CD14-positive monocyte (primary cell): Measurements from ENCODE around the gene CYP19A1. TPM values are rescaled to one million over a fixed set of nuclear protein-coding genes. Genes with fewer than 3 reads are reported as not detected.

Experiments
- DNase-seq, 3 donors: peaks; one replicate each; pipeline ENCODE4 v3.0.0-alpha.2; 2011 to 2022
- H2AFZ ChIP-seq: 2 replicates; pipeline ENCODE4 v1.6.0; 2012; ENCODE audit warnings: mild to moderate bottlenecking, low read depth, low read length, inconsistent platforms; ENCODE audit not compliant: insufficient read depth, poor library complexity, severe bottlenecking
- H3K27ac ChIP-seq, 2 donors: 1 replicate in 1 of 2; 2 replicates in 1 of 2; pipeline ENCODE4 v1.5.1; 2012 to 2013; ENCODE audit warnings: low read length in 2 of 2, control low read depth in 1 of 2, inconsistent platforms in 1 of 2, low read depth in 1 of 2, mild to moderate bottlenecking in 1 of 2
- H3K27me3 ChIP-seq, 2 donors: one replicate each; pipeline versions ENCODE4 v1.6.0 to v1.6.1; 2011 to 2013; ENCODE audit warnings: low read length in 2 of 2; ENCODE audit not compliant: control insufficient read depth in 2 of 2, insufficient read depth in 2 of 2
- H3K36me3 ChIP-seq, 2 donors: replicated peaks in 1 of 2; 1 replicate in 1 of 2; 2 replicates in 1 of 2; pipeline versions ENCODE4 v1.5.1 to v1.6.1; 2012 to 2013; ENCODE audit warnings: low read length in 2 of 2, control low read depth in 1 of 2, inconsistent platforms in 1 of 2, mild to moderate bottlenecking in 1 of 2; ENCODE audit not compliant: insufficient read depth in 2 of 2, control insufficient read depth in 1 of 2
- H3K4me1 ChIP-seq, 2 donors: 1 replicate in 1 of 2; 2 replicates in 1 of 2; pipeline versions ENCODE4 v1.5.1 to v1.6.1; 2012 to 2013; ENCODE audit warnings: low read length in 2 of 2, control low read depth in 1 of 2, inconsistent platforms in 1 of 2, mild to moderate bottlenecking in 1 of 2, moderate library complexity in 1 of 2; ENCODE audit not compliant: insufficient read depth in 2 of 2, control insufficient read depth in 1 of 2
- H3K4me2 ChIP-seq: replicated peaks from 2 replicates; pipeline ENCODE3; 2012; ENCODE audit warnings: low read length, moderate library complexity, mild to moderate bottlenecking; ENCODE audit not compliant: poor library complexity, severe bottlenecking; ENCODE audit errors: extremely low read depth
- H3K4me3 ChIP-seq, 3 experiments: fragments of 200-600 bp in 1 of 3; sonication (generic) in 1 of 3; replicated peaks in 1 of 3; 1 replicate in 2 of 3; 2 replicates in 1 of 3; pipeline ENCODE4 v1.5.1; 2011 to 2013; ENCODE audit warnings: low read length in 3 of 3, mild to moderate bottlenecking in 3 of 3, control low read depth in 2 of 3, low read depth in 2 of 3, inconsistent platforms in 1 of 3, moderate library complexity in 1 of 3
- H3K79me2 ChIP-seq: 2 replicates; pipeline ENCODE4 v1.6.0; 2012; ENCODE audit warnings: mild to moderate bottlenecking, control low read depth, inconsistent platforms, low read length, moderate library complexity; ENCODE audit not compliant: insufficient read depth
- H3K9ac ChIP-seq: 2 replicates; pipeline ENCODE4 v1.6.0; 2017; ENCODE audit warnings: low read length, mild to moderate bottlenecking; ENCODE audit not compliant: insufficient read depth, poor library complexity, severe bottlenecking
- H3K9me3 ChIP-seq, 2 donors: replicated peaks in 1 of 2; 1 replicate in 1 of 2; 2 replicates in 1 of 2; pipeline versions ENCODE4 v1.5.1 to v1.6.1; 2012 to 2013; ENCODE audit warnings: low read length in 2 of 2, control low read depth in 1 of 2; ENCODE audit not compliant: control insufficient read depth in 1 of 2, insufficient read depth in 1 of 2
- H4K20me1 ChIP-seq: 2 replicates; pipeline ENCODE4 v1.6.0; 2012; ENCODE audit warnings: mild to moderate bottlenecking, low read length, control low read depth, moderate library complexity; ENCODE audit not compliant: insufficient read depth
- H3K27ac Mint-ChIP-seq, 7 donors: one replicate each; pipeline ENCODE4 v1.8.0; 2020; ENCODE audit warnings: mild to moderate bottlenecking in 7 of 7, mixed read lengths in 7 of 7, moderate library complexity in 6 of 7, inconsistent platforms in 2 of 7
- H3K27me3 Mint-ChIP-seq, 3 donors: one replicate each; pipeline ENCODE4 v1.8.0; 2021 to 2022; ENCODE audit warnings: low read depth in 3 of 3, mild to moderate bottlenecking in 3 of 3, mixed read lengths in 3 of 3, moderate library complexity in 3 of 3, inconsistent platforms in 1 of 3
- H3K36me3 Mint-ChIP-seq, 2 donors: one replicate each; pipeline ENCODE4 v1.8.0; 2020; ENCODE audit warnings: mixed read lengths in 2 of 2, inconsistent platforms in 1 of 2, mild to moderate bottlenecking in 1 of 2
- H3K4me1 Mint-ChIP-seq: one replicate; pipeline ENCODE4 v1.8.0; 2020; ENCODE audit warnings: mild to moderate bottlenecking, mixed read lengths
- H3K4me3 Mint-ChIP-seq, 2 donors: one replicate each; pipeline ENCODE4 v1.8.0; 2020; ENCODE audit warnings: mild to moderate bottlenecking in 2 of 2, mixed read lengths in 2 of 2, moderate library complexity in 1 of 2
- H3K9me3 Mint-ChIP-seq, 7 donors: one replicate each; pipeline ENCODE4 v1.8.0; 2020 to 2022; ENCODE audit warnings: mixed read lengths in 7 of 7, mild to moderate bottlenecking in 6 of 7, moderate library complexity in 6 of 7, inconsistent platforms in 2 of 7
- WGBS: methylation state at CpG from one replicate; pipeline ENCODE4 v1.1.5; 2013; ENCODE audit warnings: missing lambda C conversion rate; ENCODE audit not compliant: insufficient coverage; 5-methylcytosine and 5-hydroxymethylcytosine counted together
- intact Hi-C, 2 donors: fragments of 100-400 bp; cut with micrococcal nuclease; formaldehyde crosslinking; loops; one replicate each; pipeline versions ENCODE4 v1.15.0 to v1.15.1; 2023
- polyA plus RNA-seq, 3 donors: library from polyadenylated mRNA; depleted of rRNA in 1 of 3; unstranded in 2 of 3; stranded (reverse) in 1 of 3; fragments of 300-500 nt in 2 of 3; fragments of >200 nt in 1 of 3; fragmentation: Illumina TruSeq in 2 of 3; gene quantifications; 1 replicate in 2 of 3; 2 replicates in 1 of 3; pipeline ENCODE4 v1.2.3, GENCODE V29; 2012 to 2021
- TF ChIP-seq, protein P1 (sequence below): fragments of 200-600 bp; IDR thresholded peaks from one replicate; pipeline ENCODE4 v1.8.0; 2022; ENCODE audit warnings: antibody characterized with exemption, mild to moderate bottlenecking

The CYP19A1 gene
- polyA plus RNA-seq, 3 donors, result not detected

DNA sequence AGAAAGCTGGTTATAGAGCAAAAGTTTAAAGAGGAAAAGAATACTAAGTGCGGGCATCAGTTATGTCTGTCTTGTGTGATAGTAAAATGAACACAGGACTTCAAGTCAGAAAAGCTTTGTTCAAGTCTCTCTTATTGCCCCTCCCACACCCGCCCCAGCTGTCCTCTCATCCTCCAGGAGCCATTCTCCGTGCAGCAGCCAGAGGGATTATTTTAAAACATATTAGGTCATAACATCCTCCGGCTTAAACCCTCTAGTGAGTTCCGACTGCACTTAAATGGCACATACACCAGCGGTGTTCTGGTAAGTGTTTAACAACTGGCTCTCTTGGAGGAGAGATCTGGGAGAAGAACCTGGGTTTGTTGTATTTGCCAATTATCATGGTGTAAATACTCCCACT, 138.9 kb downstream of the CYP19A1 start:
- no peaks in the 10 kb centered on the region for H3K36me3 Mint-ChIP-seq
- Histone ChIP-seq H3K4me3 (no peak overlapping the region), H3K9ac (no peak overlapping the region), H3K27ac (no peak overlapping the region), H3K9me3 (no peaks in the 10 kb centered on the region), H4K20me1 (no peaks in the 10 kb centered on the region), H3K4me2 (no peak overlapping the region), H3K79me2 (no peaks in the 10 kb centered on the region), H2AFZ (no peak overlapping the region), H3K4me1 (peaks cover 10 to 11% of the 10 kb centered on the region in 2 donors), H3K27me3 (peaks cover 1 to 3% of the 10 kb centered on the region in 2 donors), H3K36me3 (no peaks in the 10 kb centered on the region)
- peaks cover 7% of the 10 kb centered on the region for H3K4me1 Mint-ChIP-seq
- no peak for DNase-seq
- H3K27me3 Mint-ChIP-seq, result peaks cover 11 to 19% (median 13%) of the 10 kb centered on the region in 3 donors
- H3K9me3 Mint-ChIP-seq, result peaks cover 0 to 2% (median 0%) of the 10 kb centered on the region in 7 donors
- intact Hi-C loops, result no loop called here
- no peak overlapping the region for H3K27ac Mint-ChIP-seq
- TF ChIP-seq, protein P1, sequence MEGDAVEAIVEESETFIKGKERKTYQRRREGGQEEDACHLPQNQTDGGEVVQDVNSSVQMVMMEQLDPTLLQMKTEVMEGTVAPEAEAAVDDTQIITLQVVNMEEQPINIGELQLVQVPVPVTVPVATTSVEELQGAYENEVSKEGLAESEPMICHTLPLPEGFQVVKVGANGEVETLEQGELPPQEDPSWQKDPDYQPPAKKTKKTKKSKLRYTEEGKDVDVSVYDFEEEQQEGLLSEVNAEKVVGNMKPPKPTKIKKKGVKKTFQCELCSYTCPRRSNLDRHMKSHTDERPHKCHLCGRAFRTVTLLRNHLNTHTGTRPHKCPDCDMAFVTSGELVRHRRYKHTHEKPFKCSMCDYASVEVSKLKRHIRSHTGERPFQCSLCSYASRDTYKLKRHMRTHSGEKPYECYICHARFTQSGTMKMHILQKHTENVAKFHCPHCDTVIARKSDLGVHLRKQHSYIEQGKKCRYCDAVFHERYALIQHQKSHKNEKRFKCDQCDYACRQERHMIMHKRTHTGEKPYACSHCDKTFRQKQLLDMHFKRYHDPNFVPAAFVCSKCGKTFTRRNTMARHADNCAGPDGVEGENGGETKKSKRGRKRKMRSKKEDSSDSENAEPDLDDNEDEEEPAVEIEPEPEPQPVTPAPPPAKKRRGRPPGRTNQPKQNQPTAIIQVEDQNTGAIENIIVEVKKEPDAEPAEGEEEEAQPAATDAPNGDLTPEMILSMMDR, result no peak
- no peak overlapping the region for H3K4me3 Mint-ChIP-seq
- no CpG with 5 or more reads among the region's 6 CpGs for WGBS

DNA sequence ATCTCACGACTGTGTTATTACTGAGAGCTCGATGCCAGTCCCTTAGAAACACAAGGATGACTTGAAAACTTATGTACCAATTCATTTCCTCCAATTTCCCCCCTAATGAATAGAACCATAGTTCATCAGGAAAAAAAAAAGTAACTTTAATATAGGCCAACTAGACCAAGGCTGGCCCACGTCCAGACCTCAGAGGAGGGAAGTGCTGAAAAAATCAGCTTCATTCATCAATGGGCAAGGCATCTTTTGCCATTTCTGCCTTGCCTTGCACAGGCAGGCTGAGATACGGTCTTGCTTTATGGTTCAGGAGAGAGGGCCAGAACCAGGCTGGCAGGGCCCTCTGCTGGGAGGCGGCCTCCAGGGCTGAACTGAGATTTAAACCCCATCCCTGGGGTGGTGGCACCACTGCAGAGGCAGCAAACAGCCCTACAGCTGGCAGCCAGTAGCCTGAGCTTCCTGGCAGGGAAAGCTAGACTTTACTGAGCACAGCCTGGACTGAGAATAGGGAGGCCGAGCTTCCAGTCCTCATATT, 139.6 kb downstream of the CYP19A1 start:
- H3K36me3 ChIP-seq, result no peaks in the 10 kb centered on the region
- no peak overlapping the region for H3K27ac Mint-ChIP-seq

More for the DNA sequence above, 139.6 kb downstream of the CYP19A1 start:
- Histone ChIP-seq H3K4me2 (no peak overlapping the region), H3K27ac (no peak overlapping the region), H3K4me3 (no peak overlapping the region), H3K27me3 (peaks cover 0 to 3% of the 10 kb centered on the region in 2 donors), H3K9me3 (no peaks in the 10 kb centered on the region), H3K79me2 (no peaks in the 10 kb centered on the region), H3K4me1 (peaks cover 10 to 11% of the 10 kb centered on the region in 2 donors), H3K9ac (no peak overlapping the region), H2AFZ (no peak overlapping the region), H4K20me1 (no peaks in the 10 kb centered on the region)
- no peak for DNase-seq
- H3K4me3 Mint-ChIP-seq, result no peak overlapping the region
- intact Hi-C loops, result no loop called here
- TF ChIP-seq, protein P1, result no peak
- peaks cover 12 to 25% (median 17%) of the 10 kb centered on the region in 3 donors for H3K27me3 Mint-ChIP-seq
- peaks cover 0 to 2% (median 0%) of the 10 kb centered on the region in 7 donors for H3K9me3 Mint-ChIP-seq
- H3K36me3 Mint-ChIP-seq, result no peaks in the 10 kb centered on the region
- peaks cover 7% of the 10 kb centered on the region for H3K4me1 Mint-ChIP-seq
- WGBS, result 16% methylated on average over 4 of the region's 6 CpGs
